A549 (cell line): ENCODE results near the gene OR2G2.

ENCODE experiments used
- CEBPB ChIP-seq, 2 experiments: fragments of >200 bp in 1 of 2; sonication (Bioruptor Twin) in 1 of 2; formaldehyde crosslinking in 1 of 2; IDR thresholded peaks; 2 replicates each; pipeline ENCODE4 v1.6.1; 2012 to 2016
- CTCF ChIP-seq: fragments of >200 bp; sonication (Bioruptor Twin); formaldehyde crosslinking; IDR thresholded peaks from 3 replicates; pipeline ENCODE4 v1.5.1; 2016
- EHF ChIP-seq: fragments of 250-450 bp; sonication (Bioruptor Pico); IDR thresholded peaks from 2 replicates; pipeline ENCODE4 v1.5.0; 2020; ENCODE audit warnings: mild to moderate bottlenecking
- EP300 ChIP-seq, 2 experiments: fragments of >200 bp; sonication (Bioruptor Twin); formaldehyde crosslinking; IDR thresholded peaks; 2 replicates in 1 of 2; 3 replicates in 1 of 2; pipeline ENCODE4 v1.6.1; 2016 to 2017
- MAFK ChIP-seq: fragments of 450-650 bp; IDR thresholded peaks from 2 replicates; pipeline ENCODE4 v1.6.1; 2014; ENCODE audit not compliant: partially characterized antibody
- TFCP2L1 ChIP-seq: fragments of 250-450 bp; sonication (Bioruptor Pico); IDR thresholded peaks from 2 replicates; pipeline ENCODE4 v1.5.0; 2021; ENCODE audit warnings: mild to moderate bottlenecking

GRCh38 chr1:247578946-247579460 lies 9.2 kb upstream of the OR2G2 start:
- TF ChIP-seq EP300 (IDR thresholded peaks at IDR 0.05) (no peak), EHF (no peak), MAFK (no peak), CTCF (no peak), CEBPB (IDR thresholded peaks at IDR 0.05) (no peak), TFCP2L1 (CRISPR knock-in tag) (no peak)
